IPS DF 4.7 (cell line): ENCODE data around the gene CHAD.
"Not testable (repeated sequence)": the region's sequence is repeated elsewhere in the genome, so short reads cannot be mapped to it uniquely, and the experiment has no call there.

Experiments used
- DNase-seq: peaks from one replicate; pipeline ENCODE4 v3.0.0-alpha.2; 2013; ENCODE audit warnings: low spot score; ENCODE audit errors: extremely low read depth

Gene CHAD

GRCh38 chr17:50495217-50495823 lies 26.6 kb upstream of the CHAD start:
- DNase-seq, result no peak

DNA sequence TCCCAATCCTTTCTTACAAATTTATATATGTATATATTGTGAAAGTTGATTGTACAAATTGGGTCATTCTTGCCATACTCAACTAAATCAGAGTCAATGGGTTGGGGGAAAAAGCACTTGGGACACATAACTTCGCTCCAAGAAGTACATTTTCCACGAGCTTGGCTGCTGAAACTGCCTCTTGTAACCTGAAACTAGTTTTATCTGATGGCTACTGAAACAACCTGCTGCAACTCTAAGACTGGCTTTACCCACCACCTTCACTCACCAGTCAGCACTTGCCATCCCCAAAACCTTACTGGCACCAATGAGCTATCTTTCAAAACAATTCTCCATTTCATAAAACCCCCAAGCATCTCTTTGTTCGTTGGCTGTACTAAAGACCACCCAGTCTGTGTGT lies 25.1 kb upstream of the CHAD start:
- no peak for DNase-seq

- no peak for DNase-seq
Measured at GRCh38 chr17:50492214-50492613, 23.5 kb upstream of the CHAD start.

DNA sequence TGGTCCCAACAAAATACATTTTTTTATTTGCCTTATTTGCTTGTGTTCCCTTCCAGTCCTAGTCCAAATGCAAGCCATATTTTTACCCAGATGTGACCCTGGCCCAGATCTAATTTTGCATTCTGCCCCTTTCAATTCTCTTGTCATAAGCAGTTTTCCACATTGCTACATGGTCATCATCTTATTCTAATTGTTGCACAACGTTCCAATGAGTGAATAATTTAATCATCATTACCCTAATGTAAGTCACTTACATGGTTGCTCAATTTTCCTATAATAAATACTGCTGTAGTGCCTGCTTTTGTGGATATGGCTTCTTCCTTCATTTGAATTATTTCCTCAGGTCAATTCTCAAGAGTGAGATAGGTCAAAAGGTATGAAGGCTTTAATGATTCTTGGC lies 22.8 kb upstream of the CHAD start:
- no peak for DNase-seq

DNA sequence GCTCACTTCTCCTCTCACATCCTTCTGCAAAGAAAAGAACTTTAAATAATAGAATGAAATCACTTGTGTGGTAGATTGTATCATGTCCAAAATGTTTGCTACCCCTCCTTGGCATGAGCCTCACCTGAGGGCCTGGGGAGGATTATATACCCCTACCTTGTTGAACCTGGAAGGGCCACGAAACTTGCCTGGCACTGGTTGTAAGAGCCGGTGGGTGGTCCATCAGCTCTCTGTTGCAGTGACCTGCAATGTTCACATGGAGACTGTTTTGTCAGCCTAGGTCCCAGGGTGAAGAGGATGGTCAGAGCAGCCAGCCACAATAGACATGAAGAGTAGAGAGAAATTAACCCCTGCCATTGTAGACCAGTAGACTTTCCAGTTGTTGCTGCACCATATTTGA lies 20.2 kb upstream of the CHAD start:
- DNase-seq, result no peak

DNA sequence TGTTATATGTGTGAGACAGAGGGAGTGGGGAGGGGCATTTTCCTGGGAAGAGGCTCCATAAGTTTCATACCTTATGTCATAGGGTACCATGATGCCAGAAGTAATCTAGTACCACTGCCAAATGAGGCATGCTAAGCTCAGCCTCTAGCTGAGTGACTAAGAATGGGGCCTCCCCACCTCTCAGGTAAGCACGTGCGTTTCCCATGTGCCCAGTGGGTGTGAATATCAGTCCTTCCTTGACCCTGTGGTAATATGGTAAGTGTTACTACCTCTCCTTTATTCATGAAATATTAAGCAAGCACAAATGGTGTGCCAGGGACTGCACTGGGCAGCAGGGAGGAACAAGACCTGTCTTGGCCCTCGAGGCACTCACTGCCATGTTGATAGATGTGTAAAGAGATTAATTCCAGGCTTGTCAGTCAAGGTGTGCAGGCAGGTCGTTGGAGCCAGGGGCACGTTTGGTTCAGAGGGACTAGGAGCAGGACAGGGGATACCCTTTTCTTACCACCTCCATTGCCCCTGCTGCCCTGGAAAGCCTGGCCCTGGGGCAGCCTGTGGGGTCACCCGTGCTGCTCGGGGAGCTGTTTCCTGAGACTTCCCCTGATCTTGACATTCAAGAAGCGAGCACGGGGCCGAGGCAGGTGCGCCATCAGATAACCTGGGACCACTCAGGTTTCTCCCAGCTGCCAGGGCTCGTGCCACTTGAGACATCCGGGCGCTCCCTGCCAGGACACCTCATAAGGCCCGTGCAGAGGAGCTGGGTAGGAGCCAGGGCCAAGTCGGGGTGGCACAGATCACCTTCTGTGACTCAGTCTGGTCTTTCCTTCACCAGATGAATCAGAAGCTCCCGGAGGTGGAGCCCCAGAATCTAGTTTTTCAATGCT lies 18.8 kb upstream of the CHAD start:
- no peak for DNase-seq

- no peak for DNase-seq
Measured at GRCh38 chr17:50484386-50485155, 15.9 kb upstream of the CHAD start.

- no peak for DNase-seq
Measured at GRCh38 chr17:50483266-50483665, 14.6 kb upstream of the CHAD start.

GRCh38 chr17:50482516-50482915 lies 13.8 kb upstream of the CHAD start:
- DNase-seq, result peak; percentile 76

GRCh38 chr17:50482110-50482509 lies 13.4 kb upstream of the CHAD start:
- no peak for DNase-seq

DNA sequence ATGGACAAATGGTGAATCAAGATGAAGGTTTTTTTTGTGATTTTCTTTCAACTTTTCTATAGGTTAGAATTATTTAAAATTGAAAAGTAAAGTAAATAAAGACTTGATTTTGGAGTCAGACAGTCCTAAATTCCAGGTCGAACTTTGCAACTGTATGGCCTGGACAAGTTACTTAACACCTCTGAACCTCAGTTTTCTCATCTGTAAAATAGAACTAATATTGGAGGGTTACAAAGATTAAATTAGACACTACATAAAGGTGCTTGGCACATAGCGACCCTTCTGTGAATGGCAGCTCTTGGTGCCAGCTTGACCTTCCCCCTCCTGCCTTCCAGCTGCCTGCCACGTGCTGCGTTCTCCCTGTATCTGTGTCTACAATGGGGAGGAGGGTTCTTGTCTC lies 13.0 kb upstream of the CHAD start:
- no peak for DNase-seq

- DNase-seq, result no peak
Measured at GRCh38 chr17:50480854-50481490, 12.3 kb upstream of the CHAD start.

- no peak for DNase-seq
Measured at GRCh38 chr17:50480142-50480764, 11.6 kb upstream of the CHAD start.

- peak; percentile 72 for DNase-seq
Measured at GRCh38 chr17:50479522-50480141, 11.0 kb upstream of the CHAD start.

- DNase-seq, result no peak
Measured at GRCh38 chr17:50478391-50479381, 10.0 kb upstream of the CHAD start, which contains the start of gene RSAD1. TSS of gene RSAD1 (plus strand) at chr17:50478860. CDS start at chr17:50478885, 25 bp downstream.

DNA sequence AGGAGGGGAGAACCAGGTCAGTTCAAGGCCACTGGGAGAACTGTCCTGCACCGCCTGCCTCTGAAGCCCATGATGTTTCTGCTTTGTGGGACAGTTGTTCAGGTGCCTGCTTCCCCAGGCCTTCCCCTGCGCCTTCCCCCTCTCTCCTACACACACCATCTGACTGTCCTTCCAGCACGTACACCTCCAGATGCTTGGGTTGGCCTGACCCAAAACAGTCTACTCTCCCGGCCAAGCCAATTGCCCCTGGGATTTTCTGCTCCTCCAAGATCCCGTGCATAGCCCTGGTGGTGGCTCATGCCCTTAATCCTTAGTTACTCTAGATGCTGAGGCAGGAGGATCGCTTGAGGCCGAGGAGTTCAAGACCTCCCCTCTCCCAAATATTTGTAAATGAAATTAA lies 9.3 kb upstream of the CHAD start:
- no peak for DNase-seq

- DNase-seq, result no peak
Measured at GRCh38 chr17:50476545-50477315, 8.1 kb upstream of the CHAD start.

DNA sequence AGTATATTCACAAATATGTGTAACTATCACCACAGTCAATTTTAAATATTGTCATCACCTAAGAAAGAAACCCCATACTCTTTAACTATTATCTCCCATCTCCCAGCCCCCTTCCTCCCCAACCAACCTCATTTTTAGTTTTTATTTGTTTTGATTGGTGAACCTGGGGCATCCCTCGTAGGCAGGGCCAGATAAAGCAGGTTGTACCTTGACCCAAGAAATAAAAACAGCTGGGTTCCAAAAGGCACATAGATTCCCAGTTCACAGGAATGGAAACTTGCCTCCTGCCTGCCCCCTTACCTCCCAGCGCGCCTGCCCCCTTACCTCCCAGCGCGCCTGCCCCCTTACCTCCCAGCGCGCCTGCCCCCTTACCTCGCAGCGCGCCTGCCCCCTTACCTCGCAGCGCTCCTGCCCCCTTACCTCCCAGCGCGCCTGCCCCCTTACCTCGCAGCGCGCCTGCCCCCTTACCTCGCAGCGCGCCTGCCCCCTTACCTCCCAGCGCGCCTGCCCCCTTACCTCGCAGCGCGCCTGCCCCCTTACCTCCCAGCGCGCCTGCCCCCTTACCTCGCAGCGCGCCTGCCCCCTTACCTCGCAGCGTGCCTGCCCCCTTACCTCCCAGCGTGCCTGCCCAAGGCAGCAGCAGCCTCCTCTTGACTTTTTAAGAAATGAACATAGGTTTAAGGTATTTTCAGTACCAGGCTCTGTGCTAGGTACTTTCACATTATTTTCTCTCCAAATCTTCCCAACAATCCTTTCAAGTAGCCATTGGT lies 7.3 kb upstream of the CHAD start:
- not testable (repeated sequence) for DNase-seq
